HL-60 (cell line): ENCODE measurements around the gene NKAPD1.
"Not testable (repeated sequence)": the region's sequence is repeated elsewhere in the genome, so short reads cannot be mapped to it uniquely, and the experiment has no call there.

Experiments used
- DNase-seq, 2 experiments: peaks; one replicate each; pipeline ENCODE4 v3.0.0-alpha.2; 2010 to 2020; ENCODE audit warnings: low read depth in 1 of 2, low spot score in 1 of 2
- H3K27ac ChIP-seq: fragments of 250-450 bp; sonication (Bioruptor Pico); replicated peaks from 2 replicates; pipeline ENCODE4 v1.5.1; 2020; ENCODE audit warnings: mild to moderate bottlenecking, moderate library complexity
- H3K27me3 ChIP-seq: fragments of 250-450 bp; sonication (Bioruptor Pico); 2 replicates; pipeline ENCODE4 v1.5.1; 2021; ENCODE audit warnings: mild to moderate bottlenecking, moderate library complexity; ENCODE audit not compliant: insufficient read depth, poor library complexity, severe bottlenecking
- H3K4me3 ChIP-seq: replicated peaks from 2 replicates; pipeline ENCODE4 v1.5.1; 2011; ENCODE audit warnings: mild to moderate bottlenecking, control low read depth, low read length; ENCODE audit not compliant: insufficient read depth
- CTCF ChIP-seq: IDR thresholded peaks from one replicate; pipeline ENCODE4 v1.5.1; 2011; ENCODE audit warnings: low read length, control low read depth, inconsistent platforms; ENCODE audit not compliant: insufficient read depth
- GABPA ChIP-seq: IDR thresholded peaks from 2 replicates; pipeline ENCODE4 v1.6.1; 2012; ENCODE audit warnings: low read depth
- POLR2AphosphoS5 ChIP-seq: IDR thresholded peaks from 2 replicates; pipeline ENCODE4 v1.6.1; 2012; ENCODE audit warnings: low read depth
- SPI1 ChIP-seq: IDR thresholded peaks from 2 replicates; pipeline ENCODE4 v1.6.1; 2012; ENCODE audit warnings: low read depth, mild to moderate bottlenecking, borderline replicate concordance
- TF ChIP-seq, protein P1 (sequence below): IDR thresholded peaks from 2 replicates; pipeline ENCODE4 v1.6.1; 2012; ENCODE audit warnings: low read depth; ENCODE audit not compliant: insufficient replicate concordance

Gene NKAPD1

GRCh38 chr11:112087212-112087611 is 13.1 kb downstream of the NKAPD1 start:
- no peak for TF ChIP-seq POLR2AphosphoS5
- TF ChIP-seq SPI1 = no peak
- no peak for TF ChIP-seq GABPA
- Histone ChIP-seq H3K27ac (peak overlapping the region; percentile 78), H3K4me3 (peak overlapping the region; percentile 78), H3K27me3 (no peaks in the 10 kb centered on the region)
- DNase-seq = no peak

- not testable (repeated sequence) for H3K27ac ChIP-seq, H3K4me3 ChIP-seq, DNase-seq, H3K27me3 ChIP-seq
These were observed 21.2 kb downstream of the NKAPD1 start for GRCh38 chr11:112095302-112095701.

DNA sequence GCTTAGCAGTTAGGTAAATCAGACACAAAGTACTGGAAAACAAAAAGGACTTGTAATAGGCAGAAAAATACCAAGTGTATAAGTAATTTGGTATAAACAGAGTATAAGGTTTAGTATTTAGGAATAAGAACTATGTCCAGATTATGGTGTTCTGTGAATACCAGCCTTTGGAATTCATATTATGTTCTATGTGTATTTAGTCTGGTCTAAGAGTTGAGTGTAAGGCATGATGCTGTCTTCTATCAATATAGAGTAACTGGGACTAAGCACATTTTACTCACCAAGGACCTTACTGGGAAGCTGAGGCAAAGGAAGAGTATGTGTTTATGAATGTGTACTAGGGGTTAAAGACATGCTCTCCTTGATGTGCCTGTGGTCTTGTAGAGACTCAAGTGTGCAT is 22.1 kb downstream of the NKAPD1 start:
- Histone ChIP-seq H3K27ac (no peak overlapping the region), H3K27me3 (no peaks in the 10 kb centered on the region), H3K4me3 (no peak overlapping the region)
- no peak for TF ChIP-seq POLR2AphosphoS5
- no peak for TF ChIP-seq SPI1
- TF ChIP-seq CTCF = no peak
- TF ChIP-seq, protein P1, sequence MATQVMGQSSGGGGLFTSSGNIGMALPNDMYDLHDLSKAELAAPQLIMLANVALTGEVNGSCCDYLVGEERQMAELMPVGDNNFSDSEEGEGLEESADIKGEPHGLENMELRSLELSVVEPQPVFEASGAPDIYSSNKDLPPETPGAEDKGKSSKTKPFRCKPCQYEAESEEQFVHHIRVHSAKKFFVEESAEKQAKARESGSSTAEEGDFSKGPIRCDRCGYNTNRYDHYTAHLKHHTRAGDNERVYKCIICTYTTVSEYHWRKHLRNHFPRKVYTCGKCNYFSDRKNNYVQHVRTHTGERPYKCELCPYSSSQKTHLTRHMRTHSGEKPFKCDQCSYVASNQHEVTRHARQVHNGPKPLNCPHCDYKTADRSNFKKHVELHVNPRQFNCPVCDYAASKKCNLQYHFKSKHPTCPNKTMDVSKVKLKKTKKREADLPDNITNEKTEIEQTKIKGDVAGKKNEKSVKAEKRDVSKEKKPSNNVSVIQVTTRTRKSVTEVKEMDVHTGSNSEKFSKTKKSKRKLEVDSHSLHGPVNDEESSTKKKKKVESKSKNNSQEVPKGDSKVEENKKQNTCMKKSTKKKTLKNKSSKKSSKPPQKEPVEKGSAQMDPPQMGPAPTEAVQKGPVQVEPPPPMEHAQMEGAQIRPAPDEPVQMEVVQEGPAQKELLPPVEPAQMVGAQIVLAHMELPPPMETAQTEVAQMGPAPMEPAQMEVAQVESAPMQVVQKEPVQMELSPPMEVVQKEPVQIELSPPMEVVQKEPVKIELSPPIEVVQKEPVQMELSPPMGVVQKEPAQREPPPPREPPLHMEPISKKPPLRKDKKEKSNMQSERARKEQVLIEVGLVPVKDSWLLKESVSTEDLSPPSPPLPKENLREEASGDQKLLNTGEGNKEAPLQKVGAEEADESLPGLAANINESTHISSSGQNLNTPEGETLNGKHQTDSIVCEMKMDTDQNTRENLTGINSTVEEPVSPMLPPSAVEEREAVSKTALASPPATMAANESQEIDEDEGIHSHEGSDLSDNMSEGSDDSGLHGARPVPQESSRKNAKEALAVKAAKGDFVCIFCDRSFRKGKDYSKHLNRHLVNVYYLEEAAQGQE = no peak
- no peak for TF ChIP-seq GABPA
- no peak for DNase-seq

- TF ChIP-seq, protein P1 = no peak
- TF ChIP-seq CTCF = no peak
- TF ChIP-seq GABPA = no peak
- TF ChIP-seq SPI1 = no peak
- no peak for TF ChIP-seq POLR2AphosphoS5
- H3K4me3 ChIP-seq = no peak overlapping the region
- no peak overlapping the region for H3K27ac ChIP-seq
- H3K27me3 ChIP-seq = no peaks in the 10 kb centered on the region
- DNase-seq = no peak
These were observed 23.8 kb downstream of the NKAPD1 start for GRCh38 chr11:112097734-112098528.

- DNase-seq = no peak
- Histone ChIP-seq H3K27ac (no peak overlapping the region), H3K4me3 (no peak overlapping the region), H3K27me3 (no peaks in the 10 kb centered on the region)
- TF ChIP-seq, protein P1 = no peak
- TF ChIP-seq SPI1 (no peak), POLR2AphosphoS5 (no peak), CTCF (no peak), GABPA (no peak)
These were observed 26.4 kb downstream of the NKAPD1 start for GRCh38 chr11:112100462-112100861.
